Cardiac fibroblast (primary cell): Measurements from ENCODE around the gene ZNF827.

Source experiments
- DNase-seq, 2 donors: peaks; one replicate each; pipeline versions ENCODE4 v3.0.0 to v3.0.0-alpha.2; 2010; ENCODE audit warnings: low read depth in 2 of 2
- H3K4me3 ChIP-seq, 2 donors: replicated peaks in 1 of 2; 1 replicate in 1 of 2; 2 replicates in 1 of 2; pipeline ENCODE4 v1.5.1; 2011; ENCODE audit warnings: low read depth in 2 of 2, low read length in 2 of 2, mild to moderate bottlenecking in 2 of 2, moderate library complexity in 1 of 2
- TF ChIP-seq, protein P1 (sequence below): IDR thresholded peaks from one replicate; pipeline ENCODE4 v1.5.1; 2011; ENCODE audit warnings: low read depth, mild to moderate bottlenecking, low read length, inconsistent platforms

Gene ZNF827

DNA sequence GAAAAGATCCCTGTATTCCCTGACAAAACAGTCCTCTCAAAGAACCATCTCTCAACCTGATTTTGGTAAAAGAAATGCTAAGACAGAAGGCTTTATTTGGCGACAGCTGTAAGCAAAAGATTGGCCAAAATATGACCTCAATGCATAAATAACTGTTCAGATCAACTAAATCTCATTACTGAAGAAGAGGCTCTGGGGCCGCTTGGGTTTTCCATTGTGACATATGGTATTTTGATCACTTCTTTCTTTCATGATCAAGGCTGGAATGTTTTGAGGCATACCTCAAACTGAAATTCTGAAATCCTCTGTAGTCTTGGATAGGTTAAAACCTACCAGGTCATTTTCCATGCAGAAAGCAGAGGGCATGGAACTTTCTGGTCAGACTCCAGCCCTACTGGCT, 152.4 kb downstream of the ZNF827 start:
- TF ChIP-seq, protein P1, sequence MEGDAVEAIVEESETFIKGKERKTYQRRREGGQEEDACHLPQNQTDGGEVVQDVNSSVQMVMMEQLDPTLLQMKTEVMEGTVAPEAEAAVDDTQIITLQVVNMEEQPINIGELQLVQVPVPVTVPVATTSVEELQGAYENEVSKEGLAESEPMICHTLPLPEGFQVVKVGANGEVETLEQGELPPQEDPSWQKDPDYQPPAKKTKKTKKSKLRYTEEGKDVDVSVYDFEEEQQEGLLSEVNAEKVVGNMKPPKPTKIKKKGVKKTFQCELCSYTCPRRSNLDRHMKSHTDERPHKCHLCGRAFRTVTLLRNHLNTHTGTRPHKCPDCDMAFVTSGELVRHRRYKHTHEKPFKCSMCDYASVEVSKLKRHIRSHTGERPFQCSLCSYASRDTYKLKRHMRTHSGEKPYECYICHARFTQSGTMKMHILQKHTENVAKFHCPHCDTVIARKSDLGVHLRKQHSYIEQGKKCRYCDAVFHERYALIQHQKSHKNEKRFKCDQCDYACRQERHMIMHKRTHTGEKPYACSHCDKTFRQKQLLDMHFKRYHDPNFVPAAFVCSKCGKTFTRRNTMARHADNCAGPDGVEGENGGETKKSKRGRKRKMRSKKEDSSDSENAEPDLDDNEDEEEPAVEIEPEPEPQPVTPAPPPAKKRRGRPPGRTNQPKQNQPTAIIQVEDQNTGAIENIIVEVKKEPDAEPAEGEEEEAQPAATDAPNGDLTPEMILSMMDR, result no peak
- no peak overlapping the region for H3K4me3 ChIP-seq
- DNase-seq, result no peak

DNA sequence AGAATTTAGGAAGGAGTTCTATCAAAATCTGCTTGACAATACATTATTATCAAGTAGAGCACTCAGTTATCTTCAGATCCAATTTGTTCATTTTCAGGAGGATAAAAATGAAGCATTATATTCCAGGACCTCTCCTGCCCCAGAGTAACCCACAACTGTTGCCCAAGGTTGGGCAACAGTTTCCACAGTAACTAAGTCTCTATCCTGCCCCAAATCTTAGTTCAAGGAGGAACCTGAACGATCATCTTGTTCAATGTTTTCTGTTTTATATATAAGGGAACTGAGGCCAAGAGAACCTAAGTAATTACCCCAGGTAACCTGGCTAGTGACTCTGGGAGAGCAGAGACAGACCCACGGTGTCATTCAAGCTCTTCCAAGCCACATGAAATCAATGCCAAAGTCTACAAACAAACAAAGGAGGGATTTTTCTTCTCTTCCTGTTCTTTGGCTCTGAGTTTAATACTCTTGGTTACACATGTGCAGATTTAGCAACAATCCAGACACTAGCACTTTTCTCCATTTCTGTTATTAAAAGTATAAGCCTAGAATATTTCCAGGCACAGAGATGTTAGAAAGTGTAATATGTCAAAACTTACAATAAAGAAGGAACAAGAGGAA, 153.1 kb downstream of the ZNF827 start:
- peak; percentile 14 to 32 for DNase-seq
- TF ChIP-seq, protein P1, result no peak
- no peak overlapping the region for H3K4me3 ChIP-seq

DNA sequence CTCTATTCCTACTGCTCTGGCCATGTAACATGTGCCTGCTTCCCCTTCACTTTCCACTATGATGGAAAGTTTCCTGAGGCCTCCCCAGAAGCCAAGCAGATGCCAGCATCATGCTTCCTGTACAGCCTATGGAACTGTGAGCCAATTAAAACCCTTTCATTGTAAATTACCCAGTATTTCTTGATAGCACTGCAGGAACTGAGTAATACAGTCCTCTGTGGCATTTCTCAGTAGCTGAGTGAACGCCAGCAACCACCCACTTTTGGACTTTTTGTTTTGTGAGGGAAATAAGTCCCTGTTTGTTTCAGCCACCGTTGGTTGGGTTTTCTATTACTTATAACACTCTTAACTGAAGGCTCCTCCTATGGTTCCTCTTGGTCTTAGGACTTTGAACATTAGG, 154.6 kb downstream of the ZNF827 start:
- no peak overlapping the region for H3K4me3 ChIP-seq
- no peak for DNase-seq
- TF ChIP-seq, protein P1, result no peak

DNA sequence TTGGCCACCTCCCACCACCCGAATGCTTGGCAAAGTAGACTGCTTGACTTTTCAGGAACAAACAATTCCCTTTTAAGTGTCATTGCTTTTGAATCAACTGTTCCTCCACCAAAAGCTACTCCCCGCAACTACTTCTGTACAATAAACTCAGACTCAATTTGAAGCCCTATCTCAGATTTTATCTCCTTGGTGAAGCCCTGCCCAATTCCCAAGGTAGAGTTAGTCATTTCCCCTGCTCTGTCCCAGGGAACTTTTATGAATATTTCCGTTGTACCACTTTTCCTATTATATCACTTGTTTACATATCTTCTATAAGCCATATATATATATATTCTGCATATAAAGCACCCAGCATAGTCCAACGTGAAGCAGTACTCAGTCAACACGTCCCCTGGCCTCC, 155.9 kb downstream of the ZNF827 start:
- peak in 1 of 2 donors; percentile 36 for DNase-seq
- TF ChIP-seq, protein P1, result no peak
- no peak overlapping the region for H3K4me3 ChIP-seq

DNA sequence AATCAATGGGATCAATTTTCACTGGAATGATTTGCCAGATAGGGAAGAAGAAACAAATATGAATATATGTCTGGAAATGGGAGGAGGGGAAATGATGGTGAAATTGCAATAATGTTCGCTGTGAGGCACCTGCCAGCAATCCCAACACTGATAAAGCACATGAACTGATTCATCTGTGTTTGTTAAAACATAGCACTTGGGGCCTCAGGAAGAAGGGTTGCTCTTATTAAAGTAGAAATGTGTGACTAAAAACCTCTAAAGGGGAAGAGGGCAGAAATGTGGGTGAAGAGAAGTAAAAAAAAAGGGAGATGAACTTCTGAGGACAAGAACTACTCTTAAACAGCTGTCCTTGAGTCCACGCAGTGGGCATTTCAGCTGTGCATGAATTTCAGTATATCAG, 157.3 kb downstream of the ZNF827 start:
- no peak overlapping the region for H3K4me3 ChIP-seq
- DNase-seq, result no peak
- TF ChIP-seq, protein P1, result no peak

DNA sequence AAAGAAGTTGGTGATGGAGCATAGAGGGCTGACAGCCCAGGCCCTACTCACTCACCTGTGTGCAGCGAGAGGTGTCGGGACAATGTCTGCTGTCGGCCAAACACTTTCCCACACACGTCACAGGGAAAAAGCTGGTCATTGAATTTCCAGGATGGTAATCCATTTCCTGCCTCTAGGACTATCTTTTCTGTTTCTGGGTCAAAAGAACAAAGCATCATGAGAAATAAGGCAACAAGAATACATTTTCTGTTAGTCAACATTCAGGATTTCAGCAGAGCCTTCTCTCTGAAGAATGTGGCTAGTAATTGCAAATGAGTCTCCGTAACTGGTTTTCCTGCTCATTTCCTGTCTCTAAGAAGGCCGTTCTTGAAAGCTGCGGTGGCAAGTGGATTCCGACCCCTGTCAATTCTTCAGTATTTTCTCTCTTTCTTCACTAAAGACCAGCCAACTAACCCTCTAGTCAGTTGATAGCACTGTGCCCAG, 159.3 kb downstream of the ZNF827 start:
- TF ChIP-seq, protein P1, result no peak
- no peak overlapping the region for H3K4me3 ChIP-seq
- DNase-seq, result peak in 1 of 2 donors; percentile 68

DNA sequence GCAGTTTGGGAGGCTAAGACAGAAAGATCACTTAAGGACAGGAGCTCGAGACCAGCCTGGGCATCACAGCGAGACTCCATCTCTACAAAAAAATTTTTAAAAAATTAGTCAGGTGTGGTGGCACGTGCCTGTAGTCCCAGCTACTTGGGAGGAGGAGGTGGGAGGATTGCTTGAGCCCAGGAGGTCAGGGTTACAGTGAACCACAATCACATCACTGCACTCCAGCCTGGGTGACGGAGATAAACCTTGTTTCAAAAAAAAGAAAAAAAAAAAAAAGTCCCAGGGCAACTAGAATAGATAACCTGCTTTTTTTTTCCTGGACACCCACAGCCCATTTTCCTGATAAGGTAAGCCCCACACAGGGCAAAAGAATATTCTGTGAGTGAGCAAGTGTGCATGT, 162.4 kb downstream of the ZNF827 start:
- TF ChIP-seq, protein P1, result no peak
- no peak for DNase-seq
- H3K4me3 ChIP-seq, result no peak overlapping the region
